Tibial artery (tissue), 4 donors: ENCODE results near the gene STXBP5L.

Experiments used
- DNase-seq, 2 donors: peaks; one replicate each; pipeline ENCODE4 v3.0.0-alpha.2; 2019
- H3K27ac ChIP-seq, 2 donors: fragments of 200-600 bp; sonication (generic) in 1 of 2; 1 replicate in 1 of 2; 2 replicates in 1 of 2; pipeline ENCODE4 v1.5.1; 2018 to 2019; ENCODE audit warnings: mild to moderate bottlenecking in 1 of 2
- H3K27me3 ChIP-seq, 2 donors: fragments of 200-600 bp; sonication (generic) in 1 of 2; one replicate each; pipeline versions ENCODE4 v1.5.1 to v1.6.0; 2016 to 2019
- H3K36me3 ChIP-seq, 3 donors: fragments of 200-600 bp; sonication (generic) in 2 of 3; one replicate each; pipeline ENCODE4 v1.5.1; 2016 to 2019; ENCODE audit warnings: mild to moderate bottlenecking in 2 of 3
- H3K4me1 ChIP-seq, 4 donors: fragments of 200-600 bp; sonication (generic) in 2 of 4; 1 replicate in 3 of 4; 2 replicates in 1 of 4; pipeline ENCODE4 v1.5.1; 2016 to 2019
- H3K4me3 ChIP-seq, 2 donors: fragments of 200-600 bp; sonication (generic) in 1 of 2; 1 replicate in 1 of 2; 2 replicates in 1 of 2; pipeline ENCODE4 v1.5.1; 2018 to 2019; ENCODE audit warnings: mild to moderate bottlenecking in 2 of 2
- H3K9me3 ChIP-seq, 3 donors: fragments of 200-600 bp; sonication (generic) in 1 of 3; one replicate each; pipeline ENCODE4 v1.5.1; 2016 to 2019
- CTCF ChIP-seq, 2 experiments: fragments of 200-600 bp in 1 of 2; fragments of 450-650 bp in 1 of 2; IDR thresholded peaks; one replicate each; pipeline ENCODE4 v1.5.1; 2017 to 2019; ENCODE audit warnings: antibody characterized with exemption in 2 of 2, mild to moderate bottlenecking in 1 of 2, moderate library complexity in 1 of 2
- intact Hi-C: fragments of 100-400 bp; cut with DNase I; formaldehyde crosslinking; loops from one replicate; pipeline ENCODE4 v1.15.0; 2023; ENCODE audit warnings: low total_unique reads

The STXBP5L gene

DNA sequence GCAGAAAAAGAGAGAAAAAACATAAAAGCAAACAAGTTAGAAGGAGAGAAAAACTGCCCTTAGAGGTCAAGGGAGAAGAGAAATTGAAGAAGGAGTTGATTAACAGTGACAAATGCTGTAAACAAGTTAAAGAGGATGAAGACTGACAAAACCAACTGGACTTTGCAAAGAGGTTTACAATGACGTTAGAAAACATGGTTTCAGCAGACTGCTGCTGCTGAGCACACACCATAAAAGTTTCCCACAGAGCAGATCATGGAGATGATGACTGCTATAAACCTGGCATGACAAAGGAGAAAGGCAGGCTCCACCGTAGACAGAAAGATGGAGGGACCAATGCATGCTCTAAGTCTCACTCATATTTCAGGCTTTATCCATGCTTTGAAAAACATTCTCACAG, 559.1 kb downstream of the STXBP5L start:
- Histone ChIP-seq H3K9me3 (no peaks in the 10 kb centered on the region), H3K4me1 (no peaks in the 10 kb centered on the region), H3K27ac (no peak overlapping the region), H3K4me3 (no peak overlapping the region), H3K27me3 (no peaks in the 10 kb centered on the region), H3K36me3 (no peaks in the 10 kb centered on the region)
- no peak for TF ChIP-seq CTCF (IDR thresholded peaks at IDR 0.05)
- no peak for DNase-seq
- intact Hi-C loops, result no loop called here

GRCh38 chr3:121473001-121473400, 565.0 kb downstream of the STXBP5L start:
- DNase-seq, result no peak
- Histone ChIP-seq H3K27me3 (no peaks in the 10 kb centered on the region), H3K9me3 (no peaks in the 10 kb centered on the region), H3K4me3 (no peak overlapping the region), H3K4me1 (no peaks in the 10 kb centered on the region), H3K27ac (no peak overlapping the region), H3K36me3 (no peaks in the 10 kb centered on the region)
- TF ChIP-seq CTCF (IDR thresholded peaks at IDR 0.05), result no peak
- intact Hi-C loops, result no loop called here
